ENCODE results near the gene DRAXIN.

The DRAXIN gene

DNA sequence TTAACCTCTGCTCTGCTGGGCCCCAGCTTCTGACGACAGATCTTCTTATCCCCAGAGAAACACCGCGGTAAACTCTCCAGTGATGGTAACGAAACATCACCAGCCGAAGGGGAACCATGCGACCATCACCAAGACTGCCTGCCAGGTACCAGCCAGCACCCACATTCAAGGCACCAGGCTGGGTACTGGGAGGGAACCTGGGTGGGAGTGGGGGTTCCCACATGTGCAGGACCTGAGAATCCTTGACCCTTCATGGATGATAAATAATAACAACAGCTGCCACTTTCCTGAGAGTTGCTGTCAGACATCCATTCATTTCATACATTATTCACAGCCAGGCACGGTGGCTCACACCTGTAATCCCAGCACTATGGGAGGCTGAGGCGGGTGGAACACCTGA lies 20.8 kb downstream of the DRAXIN start:
- no peak overlapping the region for H3K4me3 ChIP-seq (ENCODE audit: low read depth in 1 of 2, low read length in 2 of 2)
- no peaks in the 10 kb centered on the region for H3K27me3 ChIP-seq (ENCODE audit: insufficient read depth, low read length, poor library complexity)
- H3K4me2 ChIP-seq (ENCODE audit: insufficient read depth, low read length) = no peak overlapping the region
- H3K27ac ChIP-seq (ENCODE audit: low read length) = no peak overlapping the region
- no peaks in the 10 kb centered on the region for H3K79me2 ChIP-seq (ENCODE audit: insufficient read depth, low read length)
- no peak for ATAC-seq (ENCODE audit: insufficient read depth, low read depth)
- DNase-seq = no peak
- H3K4me1 ChIP-seq (ENCODE audit: insufficient read depth, low read length) = no peaks in the 10 kb centered on the region
- no peak for TF ChIP-seq EZH2 (IDR thresholded peaks at IDR 0.05; ENCODE audit: borderline replicate concordance, low read depth, low read length, severe bottlenecking)
- TF ChIP-seq CTCF (IDR thresholded peaks at IDR 0.05; ENCODE audit: borderline replicate concordance, extremely low read depth, low read length, poor library complexity, severe bottlenecking) = no peak
- H3K36me3 ChIP-seq (ENCODE audit: insufficient read depth, low read length) = no peaks in the 10 kb centered on the region
- H3K9ac ChIP-seq (ENCODE audit: low read depth, low read length) = no peak overlapping the region
- 0 out of 2 replicates have a peak, but pooled peaks cover 4% of the 10 kb centered on the region for H4K20me1 ChIP-seq (ENCODE audit: insufficient read depth, low read length)
- no peaks in the 10 kb centered on the region for H3K9me3 ChIP-seq (ENCODE audit: insufficient read depth, low read length, severe bottlenecking)
- no peak overlapping the region for H2AFZ ChIP-seq (ENCODE audit: low read depth, low read length)

DNA sequence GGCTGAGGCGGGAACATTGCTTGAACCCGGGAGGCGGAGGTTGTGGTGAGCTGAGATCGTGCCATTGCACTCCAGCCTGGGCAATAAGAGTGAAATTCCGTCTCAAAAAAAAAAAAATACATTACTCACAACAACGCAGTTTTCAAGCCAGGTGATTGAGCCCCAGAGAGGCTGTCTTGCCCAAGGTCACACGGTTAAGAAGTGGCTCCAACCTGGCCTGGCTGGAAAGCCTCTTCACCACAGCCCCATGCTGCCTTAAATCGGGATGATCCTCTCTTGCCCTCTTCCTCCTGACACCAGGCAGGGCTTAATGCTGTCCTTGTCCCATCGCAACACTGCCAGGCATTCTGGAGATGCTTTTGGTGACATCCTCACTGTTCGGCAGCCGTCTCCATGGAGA lies 21.6 kb downstream of the DRAXIN start:
- DNase-seq = no peak
- Histone ChIP-seq H3K27ac (ENCODE audit: low read length) (no peak overlapping the region), H3K4me3 (ENCODE audit: low read depth in 1 of 2, low read length in 2 of 2) (no peak overlapping the region), H3K4me2 (ENCODE audit: insufficient read depth, low read length) (no peak overlapping the region), H3K9ac (ENCODE audit: low read depth, low read length) (no peak overlapping the region), H3K36me3 (ENCODE audit: insufficient read depth, low read length) (no peaks in the 10 kb centered on the region), H3K9me3 (ENCODE audit: insufficient read depth, low read length, severe bottlenecking) (no peaks in the 10 kb centered on the region), H4K20me1 (ENCODE audit: insufficient read depth, low read length) (0 out of 2 replicates have a peak, but pooled peaks cover 4% of the 10 kb centered on the region), H3K27me3 (ENCODE audit: insufficient read depth, low read length, poor library complexity) (no peaks in the 10 kb centered on the region), H2AFZ (ENCODE audit: low read depth, low read length) (no peak overlapping the region), H3K79me2 (ENCODE audit: insufficient read depth, low read length) (no peaks in the 10 kb centered on the region), H3K4me1 (ENCODE audit: insufficient read depth, low read length) (no peaks in the 10 kb centered on the region)
- TF ChIP-seq EZH2 (IDR thresholded peaks at IDR 0.05; ENCODE audit: borderline replicate concordance, low read depth, low read length, severe bottlenecking) (no peak), CTCF (IDR thresholded peaks at IDR 0.05; ENCODE audit: borderline replicate concordance, extremely low read depth, low read length, poor library complexity, severe bottlenecking) (no peak)
- no peak for ATAC-seq (ENCODE audit: insufficient read depth, low read depth)

DNA sequence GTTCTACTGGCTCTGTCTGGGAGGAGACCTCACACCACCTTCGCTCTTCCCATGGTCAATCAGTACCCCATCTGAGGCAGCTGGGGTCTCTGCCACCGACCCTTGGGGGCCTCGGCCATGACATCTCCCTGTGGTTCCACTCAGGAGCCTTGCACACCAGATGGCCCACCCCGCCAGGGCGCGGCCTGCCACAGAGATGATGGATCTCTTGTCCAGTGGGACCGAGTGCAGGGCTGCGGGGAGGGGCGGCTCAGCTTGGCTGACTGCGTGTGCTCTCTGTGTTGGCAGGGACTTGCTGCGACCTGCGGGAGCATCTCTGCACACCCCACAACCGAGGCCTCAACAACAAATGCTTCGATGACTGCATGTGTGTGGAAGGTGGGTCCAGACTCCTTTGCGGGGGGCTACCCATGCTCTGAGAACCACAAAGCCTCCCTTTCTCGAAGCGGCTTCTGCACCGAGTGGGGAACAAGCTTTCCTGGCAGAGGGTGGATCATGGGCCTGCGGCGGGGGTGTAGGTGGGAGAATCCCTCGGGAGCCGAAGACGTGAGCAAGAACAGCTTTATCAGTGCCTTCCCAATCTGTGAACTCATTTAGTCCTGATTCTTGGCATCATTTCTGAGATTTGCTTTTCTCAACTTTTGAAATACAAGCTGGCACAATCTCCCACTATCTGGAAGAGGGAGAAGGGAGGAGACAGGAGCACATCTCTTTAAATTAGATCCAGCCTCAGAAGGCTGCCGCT lies 23.5 kb downstream of the DRAXIN start:
- H3K27ac ChIP-seq (ENCODE audit: low read length) = no peak overlapping the region
- H3K79me2 ChIP-seq (ENCODE audit: insufficient read depth, low read length) = no peaks in the 10 kb centered on the region
- H3K36me3 ChIP-seq (ENCODE audit: insufficient read depth, low read length) = no peaks in the 10 kb centered on the region
- no peaks in the 10 kb centered on the region for H3K9me3 ChIP-seq (ENCODE audit: insufficient read depth, low read length, severe bottlenecking)
- 0 out of 2 replicates have a peak, but pooled peaks cover 4% of the 10 kb centered on the region for H4K20me1 ChIP-seq (ENCODE audit: insufficient read depth, low read length)
- no peak overlapping the region for H3K9ac ChIP-seq (ENCODE audit: low read depth, low read length)
- TF ChIP-seq EZH2 (IDR thresholded peaks at IDR 0.05; ENCODE audit: borderline replicate concordance, low read depth, low read length, severe bottlenecking) = no peak
- no peak for TF ChIP-seq CTCF (IDR thresholded peaks at IDR 0.05; ENCODE audit: borderline replicate concordance, extremely low read depth, low read length, poor library complexity, severe bottlenecking)
- no peaks in the 10 kb centered on the region for H3K27me3 ChIP-seq (ENCODE audit: insufficient read depth, low read length, poor library complexity)
- peaks cover 11% of the 10 kb centered on the region for H3K4me1 ChIP-seq (ENCODE audit: insufficient read depth, low read length)
- H3K4me3 ChIP-seq (ENCODE audit: low read depth in 1 of 2, low read length in 2 of 2) = no peak overlapping the region
- H2AFZ ChIP-seq (ENCODE audit: low read depth, low read length) = no peak overlapping the region
- DNase-seq = no peak
- H3K4me2 ChIP-seq (ENCODE audit: insufficient read depth, low read length) = no peak overlapping the region
- ATAC-seq (ENCODE audit: insufficient read depth, low read depth) = no peak
